GM23338 (cell line): ENCODE results near the gene GSAP. TPM values are rescaled to one million over a fixed set of nuclear protein-coding genes. Genes with fewer than 3 reads are reported as not detected.

Experiments
- ATAC-seq: fragments of 200-7000 bp; cut with Tn5 transposase; 3 replicates; pipeline ENCODE4 v1.9.1; 2020
- DNase-seq: peaks from one replicate; pipeline ENCODE4 v3.0.0-alpha.2; 2015; ENCODE audit warnings: low spot score
- H2AFZ ChIP-seq: fragments of 200-600 bp; sonication (generic); 2 replicates; pipeline ENCODE4 v1.8.0; 2016; ENCODE audit warnings: antibody characterized with exemption, mild to moderate bottlenecking, moderate library complexity
- H3F3A ChIP-seq: fragments of 200-600 bp; sonication (generic); replicated peaks from 2 replicates; pipeline ENCODE4 v1.8.0; 2017; ENCODE audit warnings: antibody characterized with exemption, mixed run types, low read depth
- H3K27ac ChIP-seq: fragments of 200-600 bp; sonication (generic); 2 replicates; pipeline ENCODE4 v1.6.1; 2016; ENCODE audit warnings: low read depth
- H3K27me3 ChIP-seq: fragments of 200-600 bp; sonication (generic); 2 replicates; pipeline ENCODE4 v1.8.0; 2016; ENCODE audit warnings: mild to moderate bottlenecking, mixed run types, moderate library complexity; ENCODE audit not compliant: insufficient read depth
- H3K36me3 ChIP-seq: fragments of 200-600 bp; sonication (generic); 2 replicates; pipeline ENCODE4 v1.8.0; 2016; ENCODE audit warnings: mild to moderate bottlenecking; ENCODE audit not compliant: insufficient read depth
- H3K4me1 ChIP-seq: fragments of 200-600 bp; sonication (generic); 2 replicates; pipeline ENCODE4 v1.8.0; 2016; ENCODE audit warnings: mild to moderate bottlenecking, moderate library complexity; ENCODE audit not compliant: insufficient read depth
- H3K4me2 ChIP-seq: fragments of 200-600 bp; sonication (generic); 2 replicates; pipeline ENCODE4 v1.7.1; 2017; ENCODE audit warnings: mixed run types
- H3K4me3 ChIP-seq: fragments of 200-600 bp; sonication (generic); 2 replicates; pipeline ENCODE4 v1.6.1; 2016; ENCODE audit warnings: mixed run types
- H3K79me2 ChIP-seq: fragments of 200-600 bp; sonication (generic); replicated peaks from 2 replicates; pipeline ENCODE4 v1.8.0; 2017; ENCODE audit warnings: mild to moderate bottlenecking; ENCODE audit not compliant: insufficient read depth
- H3K9me2 ChIP-seq: fragments of 200-600 bp; sonication (generic); 2 replicates; pipeline ENCODE4 v1.8.0; 2017; ENCODE audit not compliant: insufficient read depth
- H4K20me1 ChIP-seq: fragments of 200-600 bp; sonication (generic); replicated peaks from 2 replicates; pipeline ENCODE4 v1.8.0; 2017; ENCODE audit warnings: mild to moderate bottlenecking; ENCODE audit not compliant: insufficient read depth
- H3K27ac Mint-ChIP-seq: 2 replicates; pipeline ENCODE4 v1.8.0; 2020; ENCODE audit warnings: inconsistent platforms, mild to moderate bottlenecking, moderate library complexity, mixed read lengths
- H3K27me3 Mint-ChIP-seq: 3 replicates; pipeline ENCODE4 v1.8.0; 2022; ENCODE audit warnings: low read depth, mild to moderate bottlenecking, moderate library complexity, mixed read lengths, inconsistent platforms; ENCODE audit not compliant: insufficient read depth, poor library complexity
- H3K36me3 Mint-ChIP-seq: 3 replicates; pipeline ENCODE4 v1.8.0; 2021; ENCODE audit warnings: low read depth, mild to moderate bottlenecking, inconsistent platforms, moderate library complexity, mixed read lengths
- H3K4me1 Mint-ChIP-seq: 3 replicates; pipeline ENCODE4 v1.8.0; 2020; ENCODE audit warnings: mild to moderate bottlenecking, inconsistent platforms, mixed read lengths
- H3K4me3 Mint-ChIP-seq: 3 replicates; pipeline ENCODE4 v1.8.0; 2021; ENCODE audit warnings: moderate library complexity, mild to moderate bottlenecking, inconsistent platforms, mixed read lengths
- H3K9me3 Mint-ChIP-seq: 3 replicates; pipeline ENCODE4 v1.8.0; 2020; ENCODE audit warnings: moderate library complexity, mild to moderate bottlenecking, inconsistent platforms, mixed read lengths
- CREB1 ChIP-seq: fragments of 250-450 bp; sonication (Bioruptor Pico); IDR thresholded peaks from 2 replicates; pipeline ENCODE4 v1.5.0; 2020; ENCODE audit warnings: low read depth, mild to moderate bottlenecking, moderate library complexity
- EZH2phosphoT487 ChIP-seq: fragments of 200-600 bp; sonication (generic); IDR thresholded peaks from one replicate; pipeline ENCODE4 v1.8.1; 2018; ENCODE audit warnings: antibody characterized with exemption; ENCODE audit not compliant: unreplicated experiment
- JUNB ChIP-seq: IDR thresholded peaks from one replicate; pipeline ENCODE4 v1.6.1; 2016; ENCODE audit warnings: antibody characterized with exemption; ENCODE audit not compliant: unreplicated experiment
- POLR2AphosphoS5 ChIP-seq: IDR thresholded peaks from 2 replicates; pipeline ENCODE4 v1.6.1; 2016; ENCODE audit warnings: antibody characterized with exemption, low read depth
- STAT1 ChIP-seq: IDR thresholded peaks from one replicate; pipeline ENCODE4 v1.6.1; 2016; ENCODE audit warnings: antibody characterized with exemption; ENCODE audit not compliant: unreplicated experiment
- polyA plus RNA-seq: library from polyadenylated mRNA; unstranded; fragments of >200 nt; fragmentation: Nextera tagmentation; extraction: Ambion mirVana; gene quantifications from 2 replicates; pipeline ENCODE4 v1.2.1, GENCODE V29; 2016
- total RNA-seq: library from RNA; depleted of rRNA; stranded (reverse); fragments of >200 nt; shearing (Covaris generic); gene quantifications from 2 replicates; pipeline ENCODE4 v1.2.3, GENCODE V29; 2014
- TF ChIP-seq, protein P1 (sequence below): IDR thresholded peaks from one replicate; pipeline ENCODE4 v1.6.1; 2018; ENCODE audit warnings: antibody characterized with exemption; ENCODE audit not compliant: unreplicated experiment
- TF ChIP-seq, protein P2 (sequence below): IDR thresholded peaks from 2 replicates; pipeline ENCODE4 v1.6.1; 2016; ENCODE audit warnings: antibody characterized with exemption
- TF ChIP-seq, protein P3 (sequence below): fragments of 250-450 bp; sonication (Bioruptor Pico); IDR thresholded peaks from 2 replicates; pipeline ENCODE4 v1.5.0; 2020; ENCODE audit warnings: mild to moderate bottlenecking, moderate library complexity
- TF ChIP-seq, protein P4 (sequence below), 2 experiments: fragments of 200-600 bp in 1 of 2; sonication (generic) in 1 of 2; conservative IDR thresholded peaks; 2 replicates each; pipeline versions ENCODE4 v1.5.1 to v1.6.1; 2016 to 2017; ENCODE audit warnings: antibody characterized with exemption in 2 of 2, low read depth in 2 of 2, mild to moderate bottlenecking in 2 of 2, moderate library complexity in 1 of 2

Gene GSAP
- total and polyA plus RNA-seq, 2 experiments from 2014 or later, result 0.63 to 1.1 TPM

DNA sequence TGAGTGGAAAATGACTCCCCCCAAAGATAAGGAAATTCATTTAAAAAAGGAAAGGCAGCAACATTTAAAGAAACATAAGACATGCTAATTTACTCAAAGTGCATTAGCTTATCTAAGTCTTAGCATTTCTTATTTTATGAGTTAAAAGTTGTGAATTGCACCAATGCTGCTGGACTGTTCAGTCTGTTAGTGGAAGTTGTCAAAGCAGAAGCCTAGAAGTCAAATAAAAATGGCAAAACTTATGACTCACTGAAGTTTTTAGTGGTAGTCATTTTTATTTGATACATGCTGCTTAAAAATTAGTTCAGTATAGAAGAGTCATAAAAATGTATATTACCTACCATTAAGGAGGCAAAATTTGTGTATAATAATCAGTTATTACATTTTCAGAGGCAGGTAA lies 125.7 kb downstream of the GSAP start:
- Histone ChIP-seq H3K36me3 (no peaks in the 10 kb centered on the region), H3K9me2 (no peaks in the 10 kb centered on the region), H2AFZ (no peak overlapping the region), H3K27ac (no peak overlapping the region), H3K4me1 (peaks cover 5% of the 10 kb centered on the region; the same call in 1 of the 2 replicates), H4K20me1 (no peaks in the 10 kb centered on the region), H3K4me3 (no peak overlapping the region), H3K79me2 (no peaks in the 10 kb centered on the region), H3F3A (no peaks in the 10 kb centered on the region), H3K27me3 (no peaks in the 10 kb centered on the region), H3K4me2 (no peak overlapping the region)
- Mint-ChIP-seq H3K4me1 (no peaks in the 10 kb centered on the region), H3K9me3 (peaks cover 4% of the 10 kb centered on the region; the same call in 1 of the 3 replicates), H3K4me3 (no peak overlapping the region), H3K27ac (no peak overlapping the region), H3K36me3 (no peaks in the 10 kb centered on the region), H3K27me3 (no peaks in the 10 kb centered on the region)
- no peak for TF ChIP-seq CREB1 (CRISPR knock-in tag)
- TF ChIP-seq, protein P1, sequence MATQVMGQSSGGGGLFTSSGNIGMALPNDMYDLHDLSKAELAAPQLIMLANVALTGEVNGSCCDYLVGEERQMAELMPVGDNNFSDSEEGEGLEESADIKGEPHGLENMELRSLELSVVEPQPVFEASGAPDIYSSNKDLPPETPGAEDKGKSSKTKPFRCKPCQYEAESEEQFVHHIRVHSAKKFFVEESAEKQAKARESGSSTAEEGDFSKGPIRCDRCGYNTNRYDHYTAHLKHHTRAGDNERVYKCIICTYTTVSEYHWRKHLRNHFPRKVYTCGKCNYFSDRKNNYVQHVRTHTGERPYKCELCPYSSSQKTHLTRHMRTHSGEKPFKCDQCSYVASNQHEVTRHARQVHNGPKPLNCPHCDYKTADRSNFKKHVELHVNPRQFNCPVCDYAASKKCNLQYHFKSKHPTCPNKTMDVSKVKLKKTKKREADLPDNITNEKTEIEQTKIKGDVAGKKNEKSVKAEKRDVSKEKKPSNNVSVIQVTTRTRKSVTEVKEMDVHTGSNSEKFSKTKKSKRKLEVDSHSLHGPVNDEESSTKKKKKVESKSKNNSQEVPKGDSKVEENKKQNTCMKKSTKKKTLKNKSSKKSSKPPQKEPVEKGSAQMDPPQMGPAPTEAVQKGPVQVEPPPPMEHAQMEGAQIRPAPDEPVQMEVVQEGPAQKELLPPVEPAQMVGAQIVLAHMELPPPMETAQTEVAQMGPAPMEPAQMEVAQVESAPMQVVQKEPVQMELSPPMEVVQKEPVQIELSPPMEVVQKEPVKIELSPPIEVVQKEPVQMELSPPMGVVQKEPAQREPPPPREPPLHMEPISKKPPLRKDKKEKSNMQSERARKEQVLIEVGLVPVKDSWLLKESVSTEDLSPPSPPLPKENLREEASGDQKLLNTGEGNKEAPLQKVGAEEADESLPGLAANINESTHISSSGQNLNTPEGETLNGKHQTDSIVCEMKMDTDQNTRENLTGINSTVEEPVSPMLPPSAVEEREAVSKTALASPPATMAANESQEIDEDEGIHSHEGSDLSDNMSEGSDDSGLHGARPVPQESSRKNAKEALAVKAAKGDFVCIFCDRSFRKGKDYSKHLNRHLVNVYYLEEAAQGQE, result no peak
- TF ChIP-seq, protein P2, sequence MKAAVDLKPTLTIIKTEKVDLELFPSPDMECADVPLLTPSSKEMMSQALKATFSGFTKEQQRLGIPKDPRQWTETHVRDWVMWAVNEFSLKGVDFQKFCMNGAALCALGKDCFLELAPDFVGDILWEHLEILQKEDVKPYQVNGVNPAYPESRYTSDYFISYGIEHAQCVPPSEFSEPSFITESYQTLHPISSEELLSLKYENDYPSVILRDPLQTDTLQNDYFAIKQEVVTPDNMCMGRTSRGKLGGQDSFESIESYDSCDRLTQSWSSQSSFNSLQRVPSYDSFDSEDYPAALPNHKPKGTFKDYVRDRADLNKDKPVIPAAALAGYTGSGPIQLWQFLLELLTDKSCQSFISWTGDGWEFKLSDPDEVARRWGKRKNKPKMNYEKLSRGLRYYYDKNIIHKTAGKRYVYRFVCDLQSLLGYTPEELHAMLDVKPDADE, result no peak
- ATAC-seq, result no peak
- DNase-seq, result no peak

DNA sequence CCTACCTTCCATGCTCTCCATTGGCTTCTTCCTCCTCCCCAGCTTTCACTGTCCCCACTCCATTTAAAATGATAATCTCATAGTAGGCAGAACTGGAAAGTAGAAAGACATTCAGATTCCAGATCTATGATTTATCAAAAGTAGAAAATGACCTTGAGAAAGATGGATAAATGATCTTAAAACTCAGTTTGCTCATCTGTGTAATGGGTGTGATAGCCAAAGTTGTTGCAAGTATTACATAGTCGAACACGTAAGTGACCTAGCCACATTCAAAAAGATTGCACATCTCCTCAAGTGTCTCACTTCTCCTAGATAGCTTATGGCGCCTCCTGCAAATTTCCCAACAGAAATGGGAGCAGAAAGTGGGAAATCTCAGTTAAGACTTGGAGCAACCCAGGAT lies 126.8 kb downstream of the GSAP start:
- H3K4me3 Mint-ChIP-seq, result no peak overlapping the region
- DNase-seq (no peak), ATAC-seq (no peak)
- Histone ChIP-seq H3K4me1 (peaks cover 5% of the 10 kb centered on the region; the same call in 1 of the 2 replicates), H4K20me1 (no peaks in the 10 kb centered on the region), H3K4me2 (no peak overlapping the region), H3K9me2 (no peaks in the 10 kb centered on the region), H3F3A (no peaks in the 10 kb centered on the region), H3K4me3 (no peak overlapping the region), H2AFZ (no peak overlapping the region), H3K36me3 (no peaks in the 10 kb centered on the region), H3K27me3 (no peaks in the 10 kb centered on the region), H3K27ac (no peak overlapping the region), H3K79me2 (no peaks in the 10 kb centered on the region)
- H3K27ac Mint-ChIP-seq, result no peak overlapping the region
- H3K27me3 Mint-ChIP-seq, result no peaks in the 10 kb centered on the region
- peaks cover 4% of the 10 kb centered on the region; the same call in 1 of the 3 replicates for H3K9me3 Mint-ChIP-seq
- no peaks in the 10 kb centered on the region for H3K4me1 Mint-ChIP-seq
- H3K36me3 Mint-ChIP-seq, result no peaks in the 10 kb centered on the region
- TF ChIP-seq, protein P3, sequence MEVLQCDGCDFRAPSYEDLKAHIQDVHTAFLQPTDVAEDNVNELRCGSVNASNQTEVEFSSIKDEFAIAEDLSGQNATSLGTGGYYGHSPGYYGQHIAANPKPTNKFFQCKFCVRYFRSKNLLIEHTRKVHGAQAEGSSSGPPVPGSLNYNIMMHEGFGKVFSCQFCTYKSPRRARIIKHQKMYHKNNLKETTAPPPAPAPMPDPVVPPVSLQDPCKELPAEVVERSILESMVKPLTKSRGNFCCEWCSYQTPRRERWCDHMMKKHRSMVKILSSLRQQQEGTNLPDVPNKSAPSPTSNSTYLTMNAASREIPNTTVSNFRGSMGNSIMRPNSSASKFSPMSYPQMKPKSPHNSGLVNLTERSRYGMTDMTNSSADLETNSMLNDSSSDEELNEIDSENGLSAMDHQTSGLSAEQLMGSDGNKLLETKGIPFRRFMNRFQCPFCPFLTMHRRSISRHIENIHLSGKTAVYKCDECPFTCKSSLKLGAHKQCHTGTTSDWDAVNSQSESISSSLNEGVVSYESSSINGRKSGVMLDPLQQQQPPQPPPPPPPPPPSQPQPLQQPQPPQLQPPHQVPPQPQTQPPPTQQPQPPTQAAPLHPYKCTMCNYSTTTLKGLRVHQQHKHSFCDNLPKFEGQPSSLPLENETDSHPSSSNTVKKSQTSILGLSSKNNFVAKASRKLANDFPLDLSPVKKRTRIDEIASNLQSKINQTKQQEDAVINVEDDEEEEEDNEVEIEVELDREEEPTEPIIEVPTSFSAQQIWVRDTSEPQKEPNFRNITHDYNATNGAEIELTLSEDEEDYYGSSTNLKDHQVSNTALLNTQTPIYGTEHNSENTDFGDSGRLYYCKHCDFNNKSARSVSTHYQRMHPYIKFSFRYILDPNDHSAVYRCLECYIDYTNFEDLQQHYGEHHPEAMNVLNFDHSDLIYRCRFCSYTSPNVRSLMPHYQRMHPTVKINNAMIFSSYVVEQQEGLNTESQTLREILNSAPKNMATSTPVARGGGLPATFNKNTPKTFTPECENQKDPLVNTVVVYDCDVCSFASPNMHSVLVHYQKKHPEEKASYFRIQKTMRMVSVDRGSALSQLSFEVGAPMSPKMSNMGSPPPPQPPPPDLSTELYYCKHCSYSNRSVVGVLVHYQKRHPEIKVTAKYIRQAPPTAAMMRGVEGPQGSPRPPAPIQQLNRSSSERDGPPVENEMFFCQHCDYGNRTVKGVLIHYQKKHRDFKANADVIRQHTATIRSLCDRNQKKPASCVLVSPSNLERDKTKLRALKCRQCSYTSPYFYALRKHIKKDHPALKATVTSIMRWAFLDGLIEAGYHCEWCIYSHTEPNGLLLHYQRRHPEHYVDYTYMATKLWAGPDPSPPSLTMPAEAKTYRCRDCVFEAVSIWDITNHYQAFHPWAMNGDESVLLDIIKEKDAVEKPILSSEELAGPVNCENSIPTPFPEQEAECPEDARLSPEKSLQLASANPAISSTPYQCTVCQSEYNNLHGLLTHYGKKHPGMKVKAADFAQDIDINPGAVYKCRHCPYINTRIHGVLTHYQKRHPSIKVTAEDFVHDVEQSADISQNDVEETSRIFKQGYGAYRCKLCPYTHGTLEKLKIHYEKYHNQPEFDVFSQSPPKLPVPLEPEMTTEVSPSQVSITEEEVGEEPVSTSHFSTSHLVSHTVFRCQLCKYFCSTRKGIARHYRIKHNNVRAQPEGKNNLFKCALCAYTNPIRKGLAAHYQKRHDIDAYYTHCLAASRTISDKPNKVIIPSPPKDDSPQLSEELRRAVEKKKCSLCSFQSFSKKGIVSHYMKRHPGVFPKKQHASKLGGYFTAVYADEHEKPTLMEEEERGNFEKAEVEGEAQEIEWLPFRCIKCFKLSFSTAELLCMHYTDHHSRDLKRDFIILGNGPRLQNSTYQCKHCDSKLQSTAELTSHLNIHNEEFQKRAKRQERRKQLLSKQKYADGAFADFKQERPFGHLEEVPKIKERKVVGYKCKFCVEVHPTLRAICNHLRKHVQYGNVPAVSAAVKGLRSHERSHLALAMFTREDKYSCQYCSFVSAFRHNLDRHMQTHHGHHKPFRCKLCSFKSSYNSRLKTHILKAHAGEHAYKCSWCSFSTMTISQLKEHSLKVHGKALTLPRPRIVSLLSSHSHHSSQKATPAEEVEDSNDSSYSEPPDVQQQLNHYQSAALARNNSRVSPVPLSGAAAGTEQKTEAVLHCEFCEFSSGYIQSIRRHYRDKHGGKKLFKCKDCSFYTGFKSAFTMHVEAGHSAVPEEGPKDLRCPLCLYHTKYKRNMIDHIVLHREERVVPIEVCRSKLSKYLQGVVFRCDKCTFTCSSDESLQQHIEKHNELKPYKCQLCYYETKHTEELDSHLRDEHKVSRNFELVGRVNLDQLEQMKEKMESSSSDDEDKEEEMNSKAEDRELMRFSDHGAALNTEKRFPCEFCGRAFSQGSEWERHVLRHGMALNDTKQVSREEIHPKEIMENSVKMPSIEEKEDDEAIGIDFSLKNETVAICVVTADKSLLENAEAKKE (CRISPR knock-in tag), result no peak
- TF ChIP-seq JUNB (no peak), EZH2phosphoT487 (no peak), POLR2AphosphoS5 (no peak), STAT1 (no peak)
- TF ChIP-seq, protein P4, sequence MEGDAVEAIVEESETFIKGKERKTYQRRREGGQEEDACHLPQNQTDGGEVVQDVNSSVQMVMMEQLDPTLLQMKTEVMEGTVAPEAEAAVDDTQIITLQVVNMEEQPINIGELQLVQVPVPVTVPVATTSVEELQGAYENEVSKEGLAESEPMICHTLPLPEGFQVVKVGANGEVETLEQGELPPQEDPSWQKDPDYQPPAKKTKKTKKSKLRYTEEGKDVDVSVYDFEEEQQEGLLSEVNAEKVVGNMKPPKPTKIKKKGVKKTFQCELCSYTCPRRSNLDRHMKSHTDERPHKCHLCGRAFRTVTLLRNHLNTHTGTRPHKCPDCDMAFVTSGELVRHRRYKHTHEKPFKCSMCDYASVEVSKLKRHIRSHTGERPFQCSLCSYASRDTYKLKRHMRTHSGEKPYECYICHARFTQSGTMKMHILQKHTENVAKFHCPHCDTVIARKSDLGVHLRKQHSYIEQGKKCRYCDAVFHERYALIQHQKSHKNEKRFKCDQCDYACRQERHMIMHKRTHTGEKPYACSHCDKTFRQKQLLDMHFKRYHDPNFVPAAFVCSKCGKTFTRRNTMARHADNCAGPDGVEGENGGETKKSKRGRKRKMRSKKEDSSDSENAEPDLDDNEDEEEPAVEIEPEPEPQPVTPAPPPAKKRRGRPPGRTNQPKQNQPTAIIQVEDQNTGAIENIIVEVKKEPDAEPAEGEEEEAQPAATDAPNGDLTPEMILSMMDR (conservative IDR thresholded peaks at IDR 0.05; ENCODE audit: low read depth in 2 of 2), result no peak
